Smooth muscle cell (in vitro differentiated cells): Measurements from ENCODE around the gene EGLN3. TPM values are rescaled to one million over a fixed set of nuclear protein-coding genes. Genes with fewer than 3 reads are reported as not detected.
"Not testable (repeated sequence)": the region's sequence is repeated elsewhere in the genome, so short reads cannot be mapped to it uniquely, and the experiment has no call there.

Experiments
- DNase-seq: peaks from one replicate; lab custom pipeline; 2025; ENCODE audit not compliant: unreplicated experiment; lab: John Stamatoyannopoulos, UW
- H2AFZ ChIP-seq: fragments of 200-600 bp; sonication (generic); 2 replicates; pipeline ENCODE4 v1.6.0; 2016; ENCODE audit warnings: antibody characterized with exemption, low read depth, mild to moderate bottlenecking
- H3F3A ChIP-seq: fragments of 200-600 bp; sonication (generic); 2 replicates; pipeline ENCODE4 v1.6.0; 2017; ENCODE audit warnings: antibody characterized with exemption, low read depth
- H3K27ac ChIP-seq: fragments of 200-600 bp; sonication (generic); 2 replicates; pipeline ENCODE4 v1.5.1; 2016; ENCODE audit warnings: low read depth, mild to moderate bottlenecking
- H3K27me3 ChIP-seq: fragments of 200-600 bp; sonication (generic); 2 replicates; pipeline ENCODE4 v1.6.1; 2016; ENCODE audit warnings: low read depth, mild to moderate bottlenecking
- H3K36me3 ChIP-seq: fragments of 200-600 bp; sonication (generic); 2 replicates; pipeline ENCODE4 v1.5.1; 2016; ENCODE audit warnings: low read depth
- H3K4me1 ChIP-seq: fragments of 200-600 bp; sonication (generic); 2 replicates; pipeline ENCODE4 v1.5.1; 2016; ENCODE audit warnings: low read depth
- H3K4me2 ChIP-seq: fragments of 200-600 bp; sonication (generic); 2 replicates; pipeline ENCODE4 v1.6.0; 2016; ENCODE audit warnings: mild to moderate bottlenecking
- H3K4me3 ChIP-seq: fragments of 200-600 bp; sonication (generic); 2 replicates; pipeline ENCODE4 v1.5.1; 2016; ENCODE audit warnings: mild to moderate bottlenecking
- H3K79me2 ChIP-seq: fragments of 200-600 bp; sonication (generic); 2 replicates; pipeline ENCODE4 v1.6.0; 2016; ENCODE audit warnings: low read depth, mild to moderate bottlenecking
- H3K9ac ChIP-seq: fragments of 200-600 bp; sonication (generic); 2 replicates; pipeline ENCODE4 v1.6.0; 2016; ENCODE audit warnings: low read depth
- H3K9me3 ChIP-seq: fragments of 200-600 bp; sonication (generic); replicated peaks from 2 replicates; pipeline ENCODE4 v1.5.1; 2016; ENCODE audit warnings: low read depth
- H4K20me1 ChIP-seq: fragments of 200-600 bp; sonication (generic); 2 replicates; pipeline ENCODE4 v1.6.0; 2016; ENCODE audit warnings: low read depth
- CTCF ChIP-seq: fragments of 200-600 bp; sonication (generic); IDR thresholded peaks from 2 replicates; pipeline ENCODE4 v1.5.1; 2017; ENCODE audit warnings: borderline replicate concordance, mild to moderate bottlenecking, antibody characterized with exemption; ENCODE audit not compliant: insufficient read depth, poor library complexity, severe bottlenecking
- WGBS: methylation state at CpG from one replicate; pipeline ENCODE4 v1.1.7; 2016; ENCODE audit warnings: low lambda C conversion rate; 5-methylcytosine and 5-hydroxymethylcytosine counted together
- polyA plus RNA-seq: library from polyadenylated mRNA; unstranded; fragments of >200 nt; fragmentation: Nextera tagmentation; extraction: Ambion mirVana; gene quantifications from 2 replicates; pipeline ENCODE4 v1.2.1, GENCODE V29; 2016
- total RNA-seq: library from RNA; depleted of rRNA; stranded (reverse); fragments of >200 nt; gene quantifications from 2 replicates; pipeline ENCODE4 v1.2.3, GENCODE V29; 2014

The EGLN3 gene
- total and polyA plus RNA-seq, 2 experiments from 2014 or later, result 127 to 146 TPM

GRCh38 chr14:33963892-33964291 lies 13.0 kb upstream of the EGLN3 start:
- no peak for TF ChIP-seq CTCF
- Histone ChIP-seq H3K36me3 (no peaks in the 10 kb centered on the region), H3K27ac (no peak overlapping the region), H3K4me2 (no peak overlapping the region), H3F3A (no peaks in the 10 kb centered on the region), H3K27me3 (no peaks in the 10 kb centered on the region), H2AFZ (no peak overlapping the region), H3K79me2 (no peaks in the 10 kb centered on the region), H3K9ac (no peak overlapping the region), H3K4me3 (no peak overlapping the region), H3K4me1 (peaks cover 14% of the 10 kb centered on the region), H3K9me3 (no peaks in the 10 kb centered on the region), H4K20me1 (no peaks in the 10 kb centered on the region)
- WGBS, result 92% methylated on average over 5 of the region's 5 CpGs
- no peak for DNase-seq

GRCh38 chr14:33962466-33962865 lies 11.6 kb upstream of the EGLN3 start:
- not testable (repeated sequence) for H3K27ac ChIP-seq, H3K9me3 ChIP-seq
- WGBS, result 86% methylated on average over 5 of the region's 5 CpGs

GRCh38 chr14:33962016-33962415 lies 11.1 kb upstream of the EGLN3 start:
- no peak overlapping the region for H3K9ac ChIP-seq
- peaks cover 14% of the 10 kb centered on the region for H3K4me1 ChIP-seq
- no peak overlapping the region for H3K27ac ChIP-seq
- 90% methylated on average over 3 of the region's 3 CpGs for WGBS
- no peak for DNase-seq
- no peaks in the 10 kb centered on the region for H3F3A ChIP-seq
- H3K9me3 ChIP-seq, result no peaks in the 10 kb centered on the region
- no peak overlapping the region for H2AFZ ChIP-seq
- no peak overlapping the region for H3K4me3 ChIP-seq
- no peaks in the 10 kb centered on the region for H3K27me3 ChIP-seq
- H3K36me3 ChIP-seq, result no peaks in the 10 kb centered on the region
- no peak for TF ChIP-seq CTCF
- no peaks in the 10 kb centered on the region for H3K79me2 ChIP-seq
- H4K20me1 ChIP-seq, result no peaks in the 10 kb centered on the region
- H3K4me2 ChIP-seq, result no peak overlapping the region

More at GRCh38 chr14:33962466-33962865, 11.6 kb upstream of the EGLN3 start:
- H4K20me1 ChIP-seq, H3F3A ChIP-seq, DNase-seq, H3K36me3 ChIP-seq, H3K4me2 ChIP-seq, H3K79me2 ChIP-seq, H3K27me3 ChIP-seq, H2AFZ ChIP-seq, H3K9ac ChIP-seq, H3K4me3 ChIP-seq: not testable (repeated sequence)
- peaks cover 14% of the 10 kb centered on the region for H3K4me1 ChIP-seq

GRCh38 chr14:33959692-33960151 lies 8.8 kb upstream of the EGLN3 start:
- Histone ChIP-seq H3K4me1 (peaks cover 9% of the 10 kb centered on the region), H3F3A (no peaks in the 10 kb centered on the region), H3K4me3 (no peak overlapping the region), H3K36me3 (no peaks in the 10 kb centered on the region), H3K79me2 (no peaks in the 10 kb centered on the region), H3K27me3 (no peaks in the 10 kb centered on the region), H2AFZ (peak overlapping the region; percentile 55), H3K9me3 (no peaks in the 10 kb centered on the region), H3K9ac (no peak overlapping the region), H3K4me2 (peak overlapping the region; percentile 69), H4K20me1 (no peaks in the 10 kb centered on the region), H3K27ac (no peak overlapping the region)
- DNase-seq, result no peak
- no peak for TF ChIP-seq CTCF
- 29% methylated on average over 4 of the region's 4 CpGs for WGBS
